GM10847 (cell line): Measurements from ENCODE around the gene MTMR2.

Experiments used
- POLR2A ChIP-seq: IDR thresholded peaks from 2 replicates; pipeline ENCODE4 v1.6.1; 2011; ENCODE audit not compliant: insufficient read length; ENCODE audit errors: extremely low read depth

Gene MTMR2

DNA sequence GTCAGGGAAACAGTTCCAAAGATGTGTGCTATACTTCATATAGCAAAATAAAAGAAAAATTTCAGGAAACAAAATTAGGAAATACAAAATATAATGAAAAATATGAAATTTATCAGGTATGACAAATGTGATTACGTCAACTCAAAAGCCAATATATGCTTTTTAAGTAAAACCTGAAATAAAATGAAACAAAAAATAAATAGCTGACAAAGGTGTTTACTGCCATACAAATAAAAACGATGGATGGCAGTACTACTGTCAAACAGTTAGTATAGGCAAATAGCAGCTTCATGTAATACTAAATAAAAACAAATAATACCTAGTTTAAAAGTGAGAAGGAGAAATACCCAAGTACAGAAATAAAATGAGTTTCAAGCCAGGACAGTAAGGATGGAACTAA is 119.9 kb downstream of the MTMR2 start:
- TF ChIP-seq POLR2A = no peak

DNA sequence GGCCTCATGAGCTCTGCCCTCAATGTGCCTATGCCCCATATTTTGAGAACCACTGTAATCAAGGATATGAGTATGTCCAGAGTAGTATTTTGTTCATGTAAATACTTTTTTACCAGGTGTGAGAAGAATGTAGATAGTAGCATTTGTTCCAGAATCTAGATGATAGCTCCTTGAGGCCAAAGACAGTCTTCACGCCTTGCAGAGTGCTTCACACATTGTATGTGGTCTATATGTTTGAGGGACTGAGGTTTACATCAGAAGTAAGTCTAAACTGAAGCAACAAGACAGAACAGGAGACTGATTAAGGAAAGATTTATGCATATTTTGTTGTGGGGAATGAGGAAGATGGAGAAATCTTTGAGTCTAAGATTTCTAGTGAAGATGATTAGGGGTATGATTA is 121.1 kb downstream of the MTMR2 start:
- TF ChIP-seq POLR2A = no peak

DNA sequence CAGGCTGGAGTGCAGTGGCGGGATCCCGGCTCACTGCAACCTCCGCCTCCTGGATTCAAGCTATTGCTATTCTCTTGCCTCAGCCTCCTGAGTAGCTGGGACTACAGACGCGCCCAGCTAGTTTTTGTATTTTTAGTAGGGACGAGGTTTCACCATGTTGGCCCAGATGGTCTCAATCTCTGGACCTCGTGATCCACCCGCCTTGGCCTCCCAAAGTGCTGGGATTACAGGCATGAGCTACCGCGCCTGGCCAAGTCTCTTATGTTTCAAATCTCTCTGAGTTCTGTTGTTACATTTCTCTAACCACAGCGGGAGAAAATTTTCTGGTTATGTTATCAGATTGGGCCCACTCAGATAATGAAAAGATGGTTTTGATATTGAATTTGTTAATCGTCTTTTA is 123.5 kb downstream of the MTMR2 start:
- TF ChIP-seq POLR2A = no peak

DNA sequence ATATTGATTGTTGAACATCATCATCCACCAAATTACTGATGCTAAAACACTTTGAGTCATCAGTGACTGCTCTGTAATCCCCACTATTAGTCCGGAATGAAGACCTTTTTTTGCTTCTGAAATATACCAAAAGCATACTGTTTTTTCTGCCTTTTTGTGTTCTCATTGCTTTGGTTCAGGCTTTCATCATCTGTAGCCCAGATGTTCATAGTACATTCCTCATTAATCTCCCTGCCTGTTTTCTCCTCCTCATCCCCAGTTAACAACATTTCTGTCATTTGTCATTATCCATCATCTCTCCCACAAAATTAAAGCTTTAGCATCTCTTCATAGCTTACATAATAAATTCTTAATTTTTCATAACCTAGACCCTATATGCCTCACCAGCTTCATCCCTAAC is 124.4 kb downstream of the MTMR2 start:
- no peak for TF ChIP-seq POLR2A

DNA sequence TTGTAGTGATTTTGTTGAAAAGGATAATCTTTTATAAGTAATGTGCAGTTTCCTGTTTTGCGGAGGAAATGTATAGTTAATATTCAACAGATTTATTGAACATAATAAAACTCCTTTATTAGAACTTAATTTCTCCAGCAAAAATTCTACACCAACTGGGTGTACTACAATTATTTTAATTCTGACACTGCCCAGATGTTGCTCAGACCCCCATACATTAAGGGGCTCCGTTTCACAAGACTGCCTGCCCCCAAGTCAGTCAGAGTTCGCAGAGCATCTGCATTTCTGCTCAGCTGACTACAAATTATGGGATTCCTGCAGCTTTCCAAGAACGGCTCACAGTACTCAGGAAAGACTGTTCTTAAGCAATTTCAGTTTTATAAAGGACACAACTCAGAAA is 127.4 kb downstream of the MTMR2 start:
- no peak for TF ChIP-seq POLR2A

DNA sequence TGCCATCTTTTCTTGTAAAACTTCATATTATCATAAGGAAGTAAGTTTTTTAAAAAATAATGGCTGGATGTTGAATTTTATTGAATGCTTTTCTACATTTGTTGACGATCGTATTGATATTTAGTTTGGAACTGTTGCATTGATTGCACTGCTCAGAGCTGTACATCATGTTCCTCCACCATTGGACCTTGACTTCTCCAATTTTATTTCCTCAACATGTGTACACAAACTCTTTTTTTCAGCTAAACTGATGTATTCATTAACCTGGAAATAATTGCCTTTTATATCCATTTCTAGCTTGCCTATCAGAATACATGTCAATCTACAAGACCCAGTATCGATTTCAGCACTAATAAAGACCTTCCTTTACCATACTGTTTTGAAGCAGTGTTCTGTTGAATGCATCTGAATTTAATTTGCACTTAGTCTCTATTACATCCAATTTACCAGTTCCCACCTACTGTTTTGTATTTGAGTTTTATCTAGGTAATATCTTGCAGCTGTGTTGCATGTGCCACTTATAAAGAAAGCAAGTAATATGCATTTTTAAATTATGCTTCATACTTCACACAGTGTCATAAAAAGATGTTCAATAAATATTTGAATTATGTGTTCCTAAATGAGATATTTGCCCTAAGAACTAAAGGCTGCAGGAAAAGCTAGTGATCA is 128.1 kb downstream of the MTMR2 start:
- TF ChIP-seq POLR2A = no peak

DNA sequence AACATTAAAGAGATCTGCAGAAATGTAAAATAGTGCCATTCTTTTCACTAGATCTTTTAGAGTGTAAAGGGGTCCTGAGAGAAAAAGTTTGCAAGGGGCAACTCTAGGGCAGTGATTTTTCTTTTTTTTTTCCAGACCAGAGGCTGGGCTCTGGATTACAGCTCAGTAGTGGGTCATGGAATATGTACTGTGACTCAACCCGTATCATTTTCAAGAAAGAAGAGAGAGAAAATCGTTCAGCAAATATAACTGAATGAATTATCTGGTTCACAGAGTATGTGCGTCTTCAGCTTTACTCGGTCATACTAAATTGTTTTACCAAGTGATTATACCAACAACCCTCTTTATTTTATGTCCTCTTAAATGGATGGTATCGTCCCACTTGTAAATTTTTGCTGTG is 129.8 kb downstream of the MTMR2 start:
- no peak for TF ChIP-seq POLR2A

DNA sequence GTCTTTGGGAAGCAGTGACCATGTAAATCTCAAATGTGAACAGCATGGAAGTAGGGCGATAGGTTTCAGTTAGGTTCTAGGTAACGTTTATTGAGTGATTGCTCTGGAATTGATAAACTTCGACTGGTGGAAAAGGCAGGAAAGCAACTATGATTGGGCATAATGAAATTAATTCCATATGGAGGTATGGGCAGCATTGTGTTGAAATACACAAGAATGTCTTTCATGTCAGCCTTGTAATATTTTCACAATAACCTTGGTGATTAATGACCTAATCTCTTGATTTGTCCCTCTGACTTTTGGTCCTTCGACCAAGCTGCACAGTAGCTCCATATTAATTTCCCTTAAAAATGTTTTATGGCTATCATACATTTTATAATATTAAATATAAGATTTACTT is 130.8 kb downstream of the MTMR2 start:
- TF ChIP-seq POLR2A = no peak

DNA sequence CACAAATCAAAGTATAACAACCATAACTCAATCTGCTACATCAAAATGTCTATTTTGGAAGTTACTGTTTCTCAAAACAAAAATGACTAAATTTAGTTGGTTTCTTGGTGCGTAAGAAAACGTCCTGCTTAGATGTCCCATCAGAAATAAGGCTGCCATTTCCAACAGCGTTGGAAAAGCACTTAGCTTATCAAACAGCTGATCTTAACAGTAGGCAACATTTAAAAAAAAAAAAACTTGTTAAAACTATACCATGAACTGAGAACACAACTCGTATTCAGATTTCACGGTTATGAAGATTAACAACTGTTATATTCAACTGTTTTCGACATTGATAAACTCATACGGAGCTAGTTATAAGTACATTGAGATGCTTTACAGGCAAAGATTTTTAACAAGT is 131.2 kb downstream of the MTMR2 start:
- no peak for TF ChIP-seq POLR2A

DNA sequence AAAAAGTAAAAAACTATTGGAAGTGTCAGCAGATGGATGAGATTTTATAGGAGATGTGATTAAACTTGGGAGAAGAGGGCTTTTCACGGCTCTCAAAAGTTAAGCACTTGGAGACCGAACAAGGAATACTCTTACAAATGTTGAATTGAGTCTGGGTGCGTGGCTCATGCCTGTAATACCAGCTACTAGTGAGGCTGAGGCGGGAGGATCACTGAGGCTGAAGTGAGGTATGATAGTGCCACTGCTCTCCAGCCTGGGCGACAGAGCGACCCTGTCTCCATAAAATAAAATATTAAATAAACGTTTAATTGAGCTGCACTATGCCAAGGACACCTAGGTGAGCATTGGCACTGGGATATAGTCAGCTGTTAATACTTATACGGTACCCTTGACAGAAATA is 131.7 kb downstream of the MTMR2 start:
- TF ChIP-seq POLR2A = no peak

DNA sequence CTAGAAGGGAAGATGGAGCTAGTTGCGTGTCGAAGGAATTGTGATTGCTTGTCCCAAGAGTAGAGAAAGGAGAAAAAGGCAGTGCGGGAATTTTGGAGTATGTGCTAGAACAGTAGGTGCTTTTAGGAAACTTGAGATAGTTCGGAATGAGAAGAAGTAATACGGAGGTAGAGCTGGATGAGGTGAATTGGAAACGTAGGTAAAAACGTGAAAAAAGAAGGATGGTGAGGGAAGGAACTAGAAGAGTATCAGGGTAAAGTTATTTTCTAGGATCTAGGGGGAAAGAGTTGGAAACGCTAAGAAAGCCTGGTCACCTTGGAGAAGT is 132.2 kb downstream of the MTMR2 start:
- no peak for TF ChIP-seq POLR2A

DNA sequence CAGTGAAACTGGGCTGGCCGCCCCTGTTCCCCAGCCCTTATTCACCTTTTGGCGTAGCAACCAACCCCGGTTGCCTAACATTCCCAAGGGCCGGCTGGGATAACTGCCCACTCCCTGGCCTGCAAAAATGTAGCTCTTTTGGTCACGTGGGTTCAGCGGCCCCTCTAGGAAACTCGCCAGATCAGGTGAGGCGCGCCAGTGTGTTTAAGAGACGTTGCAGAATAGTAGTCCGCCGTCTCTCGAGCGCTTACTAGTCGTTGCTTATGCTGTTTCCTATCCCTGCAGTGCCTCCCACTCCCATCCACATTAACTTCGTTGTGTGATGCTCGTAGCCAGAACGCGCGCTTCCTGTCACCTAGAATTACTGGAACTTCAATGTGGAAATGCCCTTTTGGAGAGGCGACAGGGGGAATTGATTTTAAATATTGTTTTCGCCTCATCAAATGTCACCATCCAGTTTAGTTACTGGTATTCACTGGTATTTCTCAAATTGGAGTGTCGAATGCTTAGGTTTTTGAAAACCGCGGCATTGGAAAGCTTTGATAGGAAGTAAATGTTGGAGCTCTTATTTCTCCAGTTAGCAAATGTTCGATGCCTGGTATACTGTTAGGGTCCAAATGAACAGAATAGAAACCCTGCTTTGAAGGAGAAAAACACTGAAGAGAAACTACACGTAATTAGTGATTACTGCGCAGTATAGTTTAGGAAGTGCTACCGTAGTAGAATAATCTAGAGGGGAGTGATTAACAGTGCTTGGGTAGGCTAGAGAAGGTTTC is 132.8 kb downstream of the MTMR2 start:
- no peak for TF ChIP-seq POLR2A

DNA sequence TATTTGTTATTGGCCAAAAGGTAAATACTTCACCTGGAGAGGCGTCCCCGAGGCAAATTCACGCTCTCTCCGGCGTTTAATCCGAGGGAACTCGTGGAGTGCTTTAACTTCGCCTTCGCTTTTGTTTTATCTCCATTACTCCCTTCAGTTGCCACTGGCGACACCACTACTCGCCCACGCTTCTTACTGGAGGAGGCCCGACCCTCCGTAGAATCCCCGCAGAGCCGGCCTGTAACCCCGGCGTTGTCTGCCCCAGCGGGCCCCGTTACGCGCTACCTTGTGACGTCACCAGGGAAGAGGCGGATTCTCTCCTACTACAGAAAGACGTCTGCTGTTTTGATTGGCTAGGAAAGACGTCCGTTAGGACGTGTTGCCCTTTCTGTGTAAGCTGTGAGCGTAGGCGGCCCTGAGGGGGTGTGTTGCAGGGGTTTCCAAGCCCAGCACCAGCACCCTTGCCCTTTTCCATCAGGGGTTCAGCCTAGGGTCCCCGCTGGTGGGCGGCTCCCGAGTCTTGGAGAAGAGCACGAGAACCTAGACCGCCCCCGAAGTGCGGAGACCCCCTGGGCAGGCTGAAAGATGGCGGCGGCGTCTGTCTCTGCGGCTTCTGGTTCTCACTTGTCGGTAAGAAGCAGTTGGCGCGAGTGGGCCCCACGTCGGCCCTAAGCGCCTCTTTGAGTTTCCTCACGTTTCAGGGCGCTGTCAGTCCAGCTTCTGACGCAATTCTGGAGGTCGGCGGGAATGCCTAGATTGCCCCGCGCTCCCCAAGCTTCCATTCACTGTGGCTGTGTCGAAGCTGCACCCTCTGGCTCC is 133.6 kb downstream of the MTMR2 start, which contains the start of gene CEP57:
CEP57 (plus strand) TSS at position 376 of the 810 bp plus-strand sequence; CDS start at position 577, 201 bp downstream.
- peak; percentile 63 for TF ChIP-seq POLR2A

DNA sequence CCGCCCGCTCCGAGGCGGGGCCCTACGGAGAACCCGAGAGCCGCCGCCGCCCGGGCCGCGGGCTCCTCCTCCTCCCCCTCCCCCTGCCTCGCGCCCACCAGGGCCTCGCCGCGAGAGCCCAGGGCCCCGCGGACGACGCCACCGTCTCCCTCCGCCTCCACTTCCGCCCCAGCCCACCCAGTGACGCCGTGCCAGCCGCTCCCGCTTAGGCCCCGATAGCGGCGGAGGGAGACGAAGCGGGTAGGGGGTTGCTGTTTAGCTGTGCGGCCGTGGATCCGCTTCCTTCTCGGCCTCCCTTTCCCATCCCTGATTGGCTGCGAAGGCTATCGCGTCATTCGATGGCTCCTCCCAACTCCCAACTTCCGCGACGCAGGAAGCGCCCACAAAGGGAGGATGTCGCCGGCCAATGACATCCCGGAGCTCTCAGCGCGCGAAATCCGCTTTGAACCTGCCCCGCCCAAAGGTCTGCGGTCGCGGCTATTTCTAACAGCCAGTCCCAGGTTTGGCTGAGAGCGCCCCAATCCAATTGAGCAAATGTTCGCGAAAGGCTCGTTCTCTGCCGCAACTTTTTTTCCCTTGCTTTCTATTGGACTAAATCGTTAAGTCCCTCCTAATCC is 134.3 kb downstream of the MTMR2 start, which contains the start of gene FAM76B:
FAM76B (minus strand) TSS at position 277 of the 617 bp plus-strand sequence. CDS start 304 bp downstream, outside the sequence.
- TF ChIP-seq POLR2A = peak; percentile 84

DNA sequence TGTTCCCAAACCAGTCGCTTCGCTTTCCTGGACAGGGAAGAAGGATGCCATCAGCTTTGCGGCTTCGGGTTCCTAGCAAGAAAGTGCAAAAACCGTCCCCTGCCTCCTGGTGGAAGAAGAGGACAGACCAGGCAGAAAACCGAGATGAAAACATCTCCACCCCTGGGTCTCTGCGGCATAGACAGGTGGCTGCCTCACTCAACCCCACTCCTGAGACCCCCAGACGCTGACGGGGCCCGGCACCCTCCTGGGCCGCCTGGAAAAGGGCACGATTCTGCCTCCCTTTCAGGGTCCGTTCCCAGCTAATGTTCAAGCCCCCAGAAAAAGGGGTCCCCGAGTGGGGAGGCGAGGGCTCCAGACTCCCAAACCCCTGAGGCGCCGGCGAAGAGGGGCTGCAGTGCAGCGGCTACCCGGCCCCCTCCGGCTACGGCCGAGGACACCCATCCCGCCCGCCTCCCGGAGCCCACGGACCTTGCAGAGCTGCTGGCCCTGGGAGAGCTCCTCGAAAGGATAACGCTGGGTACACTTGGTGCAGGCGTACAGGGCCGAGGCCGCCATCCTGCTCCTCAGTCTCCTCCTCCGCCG is 134.9 kb downstream of the MTMR2 start:
- no peak for TF ChIP-seq POLR2A
